ENCODE data around the gene UNC13A. TPM values are rescaled to one million over a fixed set of nuclear protein-coding genes. Genes with fewer than 3 reads are reported as not detected.
A peak's percentile ranks its signal among the peaks of the same experiment; 100 is the strongest.

UNC13A gene
- total RNA-seq, 1 donor from 2014 or later = 2.1 TPM

DNA sequence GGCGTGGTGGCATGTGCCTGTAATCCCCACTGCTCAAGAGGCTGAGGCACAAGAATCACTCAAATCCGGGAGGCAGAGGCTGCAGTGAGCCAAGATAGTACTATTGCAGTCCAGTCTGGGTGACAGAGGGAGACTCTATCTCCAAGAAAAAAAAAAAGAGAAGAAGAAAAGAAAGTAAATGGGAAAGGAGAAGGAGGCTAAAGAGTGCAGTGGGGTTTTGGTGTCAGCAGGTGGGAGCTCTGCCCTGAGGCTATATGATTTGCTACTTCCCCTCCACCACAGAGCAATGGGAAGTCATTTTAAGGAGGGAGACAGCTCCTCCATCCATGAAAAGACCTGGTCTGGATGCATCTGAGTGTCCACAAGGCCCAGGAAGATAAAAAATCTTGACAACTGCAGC lies 23.1 kb downstream of the UNC13A start:
- no peak for DNase-seq (ENCODE audit: low spot score)
- Mint-ChIP-seq H3K4me1 (ENCODE audit: low read depth) (no peaks in the 10 kb centered on the region), H3K4me3 (ENCODE audit: unreplicated experiment) (no peak overlapping the region), H3K27me3 (ENCODE audit: low read depth) (no peaks in the 10 kb centered on the region), H3K36me3 (ENCODE audit: low read depth) (peaks cover 3% of the 10 kb centered on the region), H3K9me3 (ENCODE audit: low read depth) (peaks cover 4% of the 10 kb centered on the region), H3K27ac (ENCODE audit: unreplicated experiment) (no peak overlapping the region)
- TF ChIP-seq, protein P1, sequence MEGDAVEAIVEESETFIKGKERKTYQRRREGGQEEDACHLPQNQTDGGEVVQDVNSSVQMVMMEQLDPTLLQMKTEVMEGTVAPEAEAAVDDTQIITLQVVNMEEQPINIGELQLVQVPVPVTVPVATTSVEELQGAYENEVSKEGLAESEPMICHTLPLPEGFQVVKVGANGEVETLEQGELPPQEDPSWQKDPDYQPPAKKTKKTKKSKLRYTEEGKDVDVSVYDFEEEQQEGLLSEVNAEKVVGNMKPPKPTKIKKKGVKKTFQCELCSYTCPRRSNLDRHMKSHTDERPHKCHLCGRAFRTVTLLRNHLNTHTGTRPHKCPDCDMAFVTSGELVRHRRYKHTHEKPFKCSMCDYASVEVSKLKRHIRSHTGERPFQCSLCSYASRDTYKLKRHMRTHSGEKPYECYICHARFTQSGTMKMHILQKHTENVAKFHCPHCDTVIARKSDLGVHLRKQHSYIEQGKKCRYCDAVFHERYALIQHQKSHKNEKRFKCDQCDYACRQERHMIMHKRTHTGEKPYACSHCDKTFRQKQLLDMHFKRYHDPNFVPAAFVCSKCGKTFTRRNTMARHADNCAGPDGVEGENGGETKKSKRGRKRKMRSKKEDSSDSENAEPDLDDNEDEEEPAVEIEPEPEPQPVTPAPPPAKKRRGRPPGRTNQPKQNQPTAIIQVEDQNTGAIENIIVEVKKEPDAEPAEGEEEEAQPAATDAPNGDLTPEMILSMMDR (IDR thresholded peaks at IDR 0.05) = no peak

GRCh38 chr19:17659996-17660395 lies 28.2 kb downstream of the UNC13A start:
- H3K9me3 Mint-ChIP-seq (ENCODE audit: low read depth) = peaks cover 4% of the 10 kb centered on the region
- H3K36me3 Mint-ChIP-seq (ENCODE audit: low read depth) = peaks cover under 1% of the 10 kb centered on the region
- TF ChIP-seq, protein P1 (IDR thresholded peaks at IDR 0.05) = no peak

DNA sequence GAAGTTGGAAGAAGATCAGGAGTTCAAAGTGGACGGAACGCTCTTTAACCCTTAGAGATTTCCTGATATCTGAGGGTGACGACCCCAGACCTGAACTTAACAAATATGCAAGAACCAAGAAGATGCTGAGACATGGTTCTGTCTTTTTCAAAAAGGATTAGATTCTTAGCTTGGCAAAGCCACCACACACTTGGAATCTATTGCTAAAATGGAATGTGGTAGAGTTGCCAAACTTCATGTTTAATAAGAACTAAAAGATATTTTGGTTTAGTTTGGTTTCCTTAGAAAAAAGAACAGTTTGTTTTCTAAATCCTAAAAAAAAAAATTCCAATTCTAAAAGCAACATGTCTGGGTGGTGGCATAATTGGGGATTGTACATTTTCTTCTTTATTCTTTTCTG lies 29.5 kb downstream of the UNC13A start:
- peaks cover 12% of the 10 kb centered on the region for H3K9me3 Mint-ChIP-seq (ENCODE audit: low read depth)
- H3K4me1 Mint-ChIP-seq (ENCODE audit: low read depth) = peaks cover 10% of the 10 kb centered on the region
- H3K4me3 Mint-ChIP-seq (ENCODE audit: unreplicated experiment) = no peak overlapping the region
- no peak for DNase-seq (ENCODE audit: low spot score)
- TF ChIP-seq, protein P1 (IDR thresholded peaks at IDR 0.05) = no peak
- peaks cover 3% of the 10 kb centered on the region for H3K36me3 Mint-ChIP-seq (ENCODE audit: low read depth)
- no peak overlapping the region for H3K27ac Mint-ChIP-seq (ENCODE audit: unreplicated experiment)
- H3K27me3 Mint-ChIP-seq (ENCODE audit: low read depth) = no peaks in the 10 kb centered on the region

More at GRCh38 chr19:17659996-17660395, 28.2 kb downstream of the UNC13A start:
- peaks cover 10% of the 10 kb centered on the region for H3K4me1 Mint-ChIP-seq (ENCODE audit: low read depth)
- H3K27me3 Mint-ChIP-seq (ENCODE audit: low read depth) = no peaks in the 10 kb centered on the region
- no peak overlapping the region for H3K4me3 Mint-ChIP-seq (ENCODE audit: unreplicated experiment)
- no peak for DNase-seq (ENCODE audit: low spot score)
- no peak overlapping the region for H3K27ac Mint-ChIP-seq (ENCODE audit: unreplicated experiment)

DNA sequence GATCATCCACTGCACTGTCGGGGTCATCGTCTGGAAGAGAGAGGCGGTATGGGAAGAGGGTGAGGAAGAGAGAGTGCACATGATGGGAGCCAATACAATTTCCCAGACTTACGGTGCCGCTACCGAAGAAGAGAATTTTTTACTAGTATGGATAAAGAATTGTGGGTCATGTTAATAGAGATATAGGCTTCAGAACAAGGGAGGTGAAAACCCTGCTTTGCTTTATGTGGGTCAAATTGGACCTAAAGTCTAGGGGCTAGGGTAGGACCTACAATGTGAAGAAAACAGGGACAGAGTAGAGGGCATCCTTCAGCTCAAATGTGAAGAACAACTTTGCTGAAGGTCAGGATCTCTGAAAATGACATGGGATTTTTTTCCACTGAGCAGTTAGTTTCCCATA lies 29.9 kb downstream of the UNC13A start:
- H3K36me3 Mint-ChIP-seq (ENCODE audit: low read depth) = peaks cover 3% of the 10 kb centered on the region
- H3K27ac Mint-ChIP-seq (ENCODE audit: unreplicated experiment) = no peak overlapping the region
- no peak overlapping the region for H3K4me3 Mint-ChIP-seq (ENCODE audit: unreplicated experiment)
- no peaks in the 10 kb centered on the region for H3K27me3 Mint-ChIP-seq (ENCODE audit: low read depth)
- H3K9me3 Mint-ChIP-seq (ENCODE audit: low read depth) = peaks cover 12% of the 10 kb centered on the region
- TF ChIP-seq, protein P1 (IDR thresholded peaks at IDR 0.05) = no peak
- peaks cover 10% of the 10 kb centered on the region for H3K4me1 Mint-ChIP-seq (ENCODE audit: low read depth)
- no peak for DNase-seq (ENCODE audit: low spot score)

DNA sequence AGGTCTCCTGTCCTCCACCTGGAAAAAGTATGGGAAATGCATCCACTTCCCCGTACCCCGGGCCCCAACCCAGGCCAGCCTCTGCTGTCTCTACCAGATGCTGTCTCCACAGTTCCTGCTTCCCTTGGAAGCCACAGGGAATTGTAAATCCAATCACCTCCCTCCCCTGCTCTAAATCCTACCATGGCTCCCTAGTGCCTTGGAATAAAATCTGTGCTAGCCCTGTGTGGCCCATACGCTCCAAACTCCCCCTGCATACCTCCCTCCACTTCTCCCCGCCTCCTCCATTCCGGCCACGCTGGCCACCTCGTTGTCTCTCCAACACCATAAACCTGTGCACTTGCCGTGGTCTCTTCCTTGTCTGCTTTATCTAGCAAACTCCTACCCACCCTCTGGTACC lies 31.2 kb downstream of the UNC13A start:
- peaks cover 3% of the 10 kb centered on the region for H3K36me3 Mint-ChIP-seq (ENCODE audit: low read depth)
- TF ChIP-seq, protein P1 (IDR thresholded peaks at IDR 0.05) = no peak

More for the DNA sequence above, 31.2 kb downstream of the UNC13A start:
- peaks cover 12% of the 10 kb centered on the region for H3K9me3 Mint-ChIP-seq (ENCODE audit: low read depth)
- H3K27me3 Mint-ChIP-seq (ENCODE audit: low read depth) = no peaks in the 10 kb centered on the region
- peak; percentile 46 for DNase-seq (ENCODE audit: low spot score)
- peaks cover 10% of the 10 kb centered on the region for H3K4me1 Mint-ChIP-seq (ENCODE audit: low read depth)
- no peak overlapping the region for H3K27ac Mint-ChIP-seq (ENCODE audit: unreplicated experiment)
- H3K4me3 Mint-ChIP-seq (ENCODE audit: unreplicated experiment) = no peak overlapping the region
